Mammary epithelial cell (primary cell): ENCODE results near the gene CTSV.

Experiments used
- EZH2 ChIP-seq: IDR thresholded peaks from 2 replicates; pipeline ENCODE4 v1.6.1; 2012; ENCODE audit warnings: low read length, inconsistent platforms, borderline replicate concordance
- TF ChIP-seq, protein P1 (sequence below), 2 donors: IDR thresholded peaks in 1 of 2; conservative IDR thresholded peaks in 1 of 2; 2 replicates each; pipeline ENCODE4 v1.5.1; 2011 to 2012; ENCODE audit warnings: inconsistent platforms in 2 of 2, low read length in 2 of 2, mild to moderate bottlenecking in 2 of 2, control low read depth in 1 of 2, low read depth in 1 of 2; ENCODE audit not compliant: insufficient read depth in 1 of 2; ENCODE audit errors: extremely low read depth in 1 of 2

DNA sequence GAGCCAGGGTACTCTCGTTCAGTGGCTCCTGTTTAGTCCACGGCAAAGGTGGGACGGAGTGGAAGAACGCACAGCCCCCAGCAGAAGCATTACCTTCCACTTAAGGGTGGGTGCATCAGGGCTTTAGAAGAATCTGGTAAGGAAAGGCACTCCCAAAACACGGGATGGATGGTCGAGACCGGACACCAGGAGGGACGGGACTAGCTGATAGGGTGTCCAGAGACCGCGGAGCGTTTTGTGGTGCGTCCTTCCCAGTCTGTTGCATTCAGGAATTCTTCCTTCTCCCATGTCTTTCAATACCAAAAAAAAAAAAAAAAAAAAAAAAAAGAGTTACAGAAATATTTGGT lies 545 bp upstream of the CTSV start:
- TF ChIP-seq, protein P1, sequence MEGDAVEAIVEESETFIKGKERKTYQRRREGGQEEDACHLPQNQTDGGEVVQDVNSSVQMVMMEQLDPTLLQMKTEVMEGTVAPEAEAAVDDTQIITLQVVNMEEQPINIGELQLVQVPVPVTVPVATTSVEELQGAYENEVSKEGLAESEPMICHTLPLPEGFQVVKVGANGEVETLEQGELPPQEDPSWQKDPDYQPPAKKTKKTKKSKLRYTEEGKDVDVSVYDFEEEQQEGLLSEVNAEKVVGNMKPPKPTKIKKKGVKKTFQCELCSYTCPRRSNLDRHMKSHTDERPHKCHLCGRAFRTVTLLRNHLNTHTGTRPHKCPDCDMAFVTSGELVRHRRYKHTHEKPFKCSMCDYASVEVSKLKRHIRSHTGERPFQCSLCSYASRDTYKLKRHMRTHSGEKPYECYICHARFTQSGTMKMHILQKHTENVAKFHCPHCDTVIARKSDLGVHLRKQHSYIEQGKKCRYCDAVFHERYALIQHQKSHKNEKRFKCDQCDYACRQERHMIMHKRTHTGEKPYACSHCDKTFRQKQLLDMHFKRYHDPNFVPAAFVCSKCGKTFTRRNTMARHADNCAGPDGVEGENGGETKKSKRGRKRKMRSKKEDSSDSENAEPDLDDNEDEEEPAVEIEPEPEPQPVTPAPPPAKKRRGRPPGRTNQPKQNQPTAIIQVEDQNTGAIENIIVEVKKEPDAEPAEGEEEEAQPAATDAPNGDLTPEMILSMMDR (conservative IDR thresholded peaks at IDR 0.05 in 1 of 2, IDR thresholded peaks at IDR 0.05 in 1 of 2; ENCODE audit: extremely low read depth in 1 of 2, insufficient read depth in 1 of 2, low read depth in 1 of 2, low read length in 2 of 2): no peak
- TF ChIP-seq EZH2: no peak
